Activated naive CD4-positive, alpha-beta T cell treated with Interleukin-2 at 50 U/mL for 16 hours (primary cell): ENCODE results near the gene MKRN3.
"Not testable (repeated sequence)": the region's sequence is repeated elsewhere in the genome, so short reads cannot be mapped to it uniquely, and the experiment has no call there.

Source experiments
- DNase-seq: peaks from one replicate; pipeline ENCODE4 v3.0.0-alpha.2; 2020

MKRN3 gene

GRCh38 chr15:23594252-23594770 is 28.8 kb downstream of the MKRN3 start:
- no peak for DNase-seq

DNA sequence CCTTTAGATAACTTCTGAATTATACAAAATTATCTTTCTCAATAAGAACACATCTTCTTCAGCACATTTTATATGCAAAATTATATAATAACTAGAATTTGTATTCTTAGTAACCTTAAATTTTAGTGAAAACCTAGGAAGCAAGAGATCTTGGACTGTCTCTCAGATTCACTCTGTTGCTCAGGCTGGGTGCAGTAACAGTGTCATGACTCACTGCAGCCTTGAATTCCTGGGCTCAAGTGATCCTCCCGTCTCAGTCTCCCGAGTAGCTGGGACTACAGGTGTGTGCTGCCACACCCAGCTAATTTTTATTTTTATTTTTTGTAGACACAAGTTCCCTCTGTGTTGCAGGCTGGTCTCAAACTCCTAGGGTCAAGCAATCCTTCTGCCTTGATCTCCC is 29.9 kb downstream of the MKRN3 start:
- DNase-seq, result no peak

DNA sequence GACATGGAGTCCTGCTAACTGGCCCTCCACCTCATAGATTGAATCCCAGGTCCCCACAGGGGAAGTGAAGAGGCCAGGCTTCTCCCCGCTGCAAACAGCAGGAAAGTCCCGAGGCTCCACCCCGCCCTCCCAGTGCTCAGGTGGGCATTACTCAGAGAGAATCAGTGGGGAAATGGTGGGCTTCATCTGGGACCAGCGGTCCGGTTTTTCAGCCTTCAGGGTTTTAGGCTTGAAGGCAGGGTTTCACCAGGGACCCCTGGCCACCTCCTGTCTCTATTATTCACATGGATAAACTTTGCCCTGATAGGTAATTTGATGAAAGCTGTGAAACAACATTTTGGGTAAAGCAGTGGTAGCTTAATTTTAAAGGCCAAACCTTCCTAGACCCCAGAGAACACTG is 31.3 kb downstream of the MKRN3 start:
- DNase-seq, result no peak

- DNase-seq, result not testable (repeated sequence)
Measured at GRCh38 chr15:23597278-23597677, 31.8 kb downstream of the MKRN3 start.

GRCh38 chr15:23599053-23599452 is 33.6 kb downstream of the MKRN3 start:
- no peak for DNase-seq

- no peak for DNase-seq
Measured at GRCh38 chr15:23602124-23602523, 36.6 kb downstream of the MKRN3 start.

GRCh38 chr15:23606226-23606625 is 40.8 kb downstream of the MKRN3 start:
- DNase-seq, result no peak

- no peak for DNase-seq
Measured at GRCh38 chr15:23616536-23616935, 51.1 kb downstream of the MKRN3 start.
